ENCODE results near the gene SLC44A1.

Gene SLC44A1

GRCh38 chr9:105242557-105242956, 1.9 kb upstream of the SLC44A1 start:
- H3K27me3 ChIP-seq (ENCODE audit: insufficient read depth, low read length) = no peaks in the 10 kb centered on the region
- H3K4me1 ChIP-seq (ENCODE audit: control insufficient read depth, insufficient read depth, low read length, unreplicated experiment) = peaks cover 37% of the 10 kb centered on the region
- no peaks in the 10 kb centered on the region for H3K36me3 ChIP-seq (ENCODE audit: insufficient read depth, low read length)
- peak overlapping the region; percentile 77 for H2AFZ ChIP-seq (ENCODE audit: low read length, unreplicated experiment)
- H3K27ac ChIP-seq (ENCODE audit: low read depth, low read length) = peak overlapping the region; percentile 80
- H3K79me2 ChIP-seq (ENCODE audit: control insufficient read depth, insufficient read depth, low read length, unreplicated experiment) = peaks cover 26% of the 10 kb centered on the region
- peak overlapping the region; percentile 96 for H3K4me3 ChIP-seq (ENCODE audit: low read depth, low read length)

DNA sequence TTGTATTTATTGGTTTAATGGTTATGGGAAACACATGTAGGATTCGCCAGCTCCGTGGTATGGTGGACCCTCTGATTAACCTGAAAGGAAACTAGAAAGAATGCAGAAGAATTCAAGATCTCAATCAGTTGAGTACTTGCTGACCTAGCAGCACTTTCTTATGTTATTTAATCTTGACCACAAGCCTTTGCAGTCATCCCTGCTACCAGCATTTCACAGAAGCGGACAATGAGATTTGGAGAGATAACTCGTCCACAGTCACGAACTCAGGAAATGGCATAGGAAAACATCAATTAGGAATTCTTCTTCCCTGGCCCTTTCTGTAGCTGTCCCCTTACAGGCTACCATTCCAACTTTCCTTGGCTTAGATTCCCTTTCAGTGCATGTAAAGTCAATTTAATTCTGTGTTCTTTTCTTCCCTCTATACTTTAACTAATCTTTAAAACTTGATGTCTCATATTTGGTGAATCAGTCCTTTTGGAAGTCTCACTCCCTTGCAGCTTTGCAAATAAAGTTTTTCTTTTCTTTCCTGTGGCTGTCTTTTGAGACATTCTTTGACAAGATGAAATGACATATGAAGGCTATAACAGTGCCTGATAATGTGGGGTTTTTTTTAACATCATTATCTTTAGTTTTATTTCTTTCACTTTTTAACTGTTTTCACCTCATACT, 1.3 kb upstream of the SLC44A1 start:
- H3K27ac ChIP-seq (ENCODE audit: low read depth, low read length) = peak overlapping the region; percentile 80
- H2AFZ ChIP-seq (ENCODE audit: low read length, unreplicated experiment) = peak overlapping the region; percentile 77
- H3K36me3 ChIP-seq (ENCODE audit: insufficient read depth, low read length) = no peaks in the 10 kb centered on the region
- no peaks in the 10 kb centered on the region for H3K27me3 ChIP-seq (ENCODE audit: insufficient read depth, low read length)
- peaks cover 42% of the 10 kb centered on the region for H3K4me1 ChIP-seq (ENCODE audit: control insufficient read depth, insufficient read depth, low read length, unreplicated experiment)
- peak overlapping the region; percentile 96 for H3K4me3 ChIP-seq (ENCODE audit: low read depth, low read length)
- peaks cover 32% of the 10 kb centered on the region for H3K79me2 ChIP-seq (ENCODE audit: control insufficient read depth, insufficient read depth, low read length, unreplicated experiment)

DNA sequence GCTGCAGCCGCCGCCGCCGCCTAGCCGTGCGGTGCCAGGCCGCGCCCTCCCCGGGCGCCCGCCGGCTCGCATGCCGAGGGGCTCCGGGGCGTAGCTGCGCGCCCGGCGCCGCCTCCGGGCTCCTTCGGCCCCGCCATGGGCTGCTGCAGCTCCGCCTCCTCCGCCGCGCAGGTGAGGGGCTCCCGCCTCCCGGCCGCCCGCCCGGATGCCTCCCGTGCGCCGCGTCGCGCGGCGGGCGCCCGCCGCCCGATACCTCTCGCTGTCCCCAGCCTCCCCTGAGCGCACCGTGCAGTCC, 230 bp downstream of the SLC44A1 start:
- H3K36me3 ChIP-seq (ENCODE audit: insufficient read depth, low read length) = no peaks in the 10 kb centered on the region
- peak overlapping the region; percentile 34 for H2AFZ ChIP-seq (ENCODE audit: low read length, unreplicated experiment)
- peaks cover 42% of the 10 kb centered on the region for H3K4me1 ChIP-seq (ENCODE audit: control insufficient read depth, insufficient read depth, low read length, unreplicated experiment)
- H3K27me3 ChIP-seq (ENCODE audit: insufficient read depth, low read length) = no peaks in the 10 kb centered on the region
- peak overlapping the region; percentile 96 for H3K4me3 ChIP-seq (ENCODE audit: low read depth, low read length)
- H3K27ac ChIP-seq (ENCODE audit: low read depth, low read length) = peak overlapping the region; percentile 66; the same call in 1 of the 2 replicates
- H3K79me2 ChIP-seq (ENCODE audit: control insufficient read depth, insufficient read depth, low read length, unreplicated experiment) = peaks cover 44% of the 10 kb centered on the region

DNA sequence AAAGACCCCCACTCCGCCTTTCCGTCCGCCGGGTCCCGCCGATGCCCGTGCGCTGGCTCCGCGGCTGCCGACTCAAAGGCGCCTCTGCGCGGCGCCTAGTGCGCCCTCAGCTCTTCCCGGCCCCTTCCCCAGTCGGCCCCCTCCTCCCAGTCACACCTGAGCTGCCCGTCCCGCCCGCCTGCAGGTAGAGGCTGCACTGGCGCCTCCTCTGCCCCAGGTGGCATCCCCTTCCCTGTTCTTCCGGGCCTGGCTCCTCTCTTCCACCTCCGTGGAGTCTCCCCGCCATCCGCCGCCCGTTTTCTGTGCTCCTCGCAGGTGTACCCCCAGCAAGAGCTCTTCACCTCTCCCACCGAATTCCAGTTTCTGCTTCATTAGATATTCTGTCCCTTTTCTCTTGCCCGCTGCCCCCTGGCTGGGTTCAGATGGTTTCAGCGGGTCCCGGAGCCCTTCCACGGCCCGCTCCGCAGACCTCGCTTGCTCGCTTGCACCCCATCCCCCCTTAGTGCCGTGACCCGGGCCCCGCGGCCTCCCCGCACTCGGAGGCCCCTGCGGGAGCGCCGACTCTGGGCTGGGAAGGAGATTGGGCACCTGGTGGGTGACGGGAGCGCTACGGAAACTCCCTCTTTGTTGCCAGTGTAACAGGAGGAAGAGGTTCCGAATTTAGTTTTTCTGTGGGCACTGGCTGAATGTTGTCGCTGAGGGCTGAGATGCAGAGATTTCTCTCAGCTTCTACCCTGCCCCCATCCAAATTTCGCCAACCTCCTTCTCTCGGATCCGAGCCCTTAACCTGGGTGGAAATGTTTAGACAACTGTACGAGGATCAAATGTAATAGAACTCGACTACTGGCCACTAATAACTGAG, 809 bp downstream of the SLC44A1 start:
- Histone ChIP-seq H3K27ac (ENCODE audit: low read depth, low read length) (peak overlapping the region; percentile 66), H3K36me3 (ENCODE audit: insufficient read depth, low read length) (no peaks in the 10 kb centered on the region), H3K27me3 (ENCODE audit: insufficient read depth, low read length) (no peaks in the 10 kb centered on the region), H3K4me3 (ENCODE audit: low read depth, low read length) (peak overlapping the region; percentile 96), H3K4me1 (ENCODE audit: control insufficient read depth, insufficient read depth, low read length, unreplicated experiment) (peaks cover 42% of the 10 kb centered on the region), H2AFZ (ENCODE audit: low read length, unreplicated experiment) (peak overlapping the region; percentile 34), H3K79me2 (ENCODE audit: control insufficient read depth, insufficient read depth, low read length, unreplicated experiment) (peaks cover 49% of the 10 kb centered on the region)

GRCh38 chr9:105245891-105246161, 1.4 kb downstream of the SLC44A1 start:
- Histone ChIP-seq H3K79me2 (ENCODE audit: control insufficient read depth, insufficient read depth, low read length, unreplicated experiment) (peaks cover 55% of the 10 kb centered on the region), H3K36me3 (ENCODE audit: insufficient read depth, low read length) (no peaks in the 10 kb centered on the region), H3K27ac (ENCODE audit: low read depth, low read length) (peak overlapping the region; percentile 66), H3K4me3 (ENCODE audit: low read depth, low read length) (peak overlapping the region; percentile 96), H3K4me1 (ENCODE audit: control insufficient read depth, insufficient read depth, low read length, unreplicated experiment) (peaks cover 40% of the 10 kb centered on the region), H2AFZ (ENCODE audit: low read length, unreplicated experiment) (peak overlapping the region; percentile 34), H3K27me3 (ENCODE audit: insufficient read depth, low read length) (no peaks in the 10 kb centered on the region)

GRCh38 chr9:105246656-105247173, 2.3 kb downstream of the SLC44A1 start:
- Histone ChIP-seq H3K27me3 (ENCODE audit: insufficient read depth, low read length) (no peaks in the 10 kb centered on the region), H3K4me1 (ENCODE audit: control insufficient read depth, insufficient read depth, low read length, unreplicated experiment) (peaks cover 31% of the 10 kb centered on the region), H3K79me2 (ENCODE audit: control insufficient read depth, insufficient read depth, low read length, unreplicated experiment) (peaks cover 63% of the 10 kb centered on the region), H3K27ac (ENCODE audit: low read depth, low read length) (peak overlapping the region; percentile 66), H3K36me3 (ENCODE audit: insufficient read depth, low read length) (no peaks in the 10 kb centered on the region), H3K4me3 (ENCODE audit: low read depth, low read length) (peak overlapping the region; percentile 96), H2AFZ (ENCODE audit: low read length, unreplicated experiment) (no peak overlapping the region)

DNA sequence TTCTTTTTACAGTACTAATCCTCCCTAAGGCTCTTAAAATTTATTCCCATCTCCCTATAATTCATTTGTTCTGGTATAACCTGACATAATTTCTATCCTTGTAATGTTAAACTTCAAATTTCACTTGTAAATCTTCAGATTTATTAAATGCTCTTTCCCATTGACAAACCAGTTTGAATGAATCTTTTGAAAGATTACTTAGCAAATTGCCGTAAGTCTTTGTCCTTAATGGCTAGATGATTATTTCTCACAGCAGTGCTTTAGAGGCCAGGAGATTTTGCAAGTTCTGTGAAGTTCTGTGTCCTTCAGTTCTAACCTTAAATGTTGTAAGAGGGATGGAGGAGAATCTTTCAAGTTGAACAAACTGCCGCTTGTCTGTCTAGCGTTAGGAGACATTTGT, 4.2 kb downstream of the SLC44A1 start:
- no peak overlapping the region for H3K4me3 ChIP-seq (ENCODE audit: low read depth, low read length)
- no peak overlapping the region for H2AFZ ChIP-seq (ENCODE audit: low read length, unreplicated experiment)
- peaks cover 81% of the 10 kb centered on the region for H3K79me2 ChIP-seq (ENCODE audit: control insufficient read depth, insufficient read depth, low read length, unreplicated experiment)
- H3K27ac ChIP-seq (ENCODE audit: low read depth, low read length) = no peak overlapping the region
- no peaks in the 10 kb centered on the region for H3K36me3 ChIP-seq (ENCODE audit: insufficient read depth, low read length)
- no peaks in the 10 kb centered on the region for H3K27me3 ChIP-seq (ENCODE audit: insufficient read depth, low read length)
- peaks cover 12% of the 10 kb centered on the region for H3K4me1 ChIP-seq (ENCODE audit: control insufficient read depth, insufficient read depth, low read length, unreplicated experiment)

- peaks cover 8% of the 10 kb centered on the region for H3K4me1 ChIP-seq (ENCODE audit: control insufficient read depth, insufficient read depth, low read length, unreplicated experiment)
- no peaks in the 10 kb centered on the region for H3K36me3 ChIP-seq (ENCODE audit: insufficient read depth, low read length)
- no peak overlapping the region for H3K27ac ChIP-seq (ENCODE audit: low read depth, low read length)
- no peaks in the 10 kb centered on the region for H3K27me3 ChIP-seq (ENCODE audit: insufficient read depth, low read length)
- no peak overlapping the region for H3K4me3 ChIP-seq (ENCODE audit: low read depth, low read length)
- no peak overlapping the region for H2AFZ ChIP-seq (ENCODE audit: low read length, unreplicated experiment)
- H3K79me2 ChIP-seq (ENCODE audit: control insufficient read depth, insufficient read depth, low read length, unreplicated experiment) = peaks cover 85% of the 10 kb centered on the region
Measured at GRCh38 chr9:105251133-105251532, 6.7 kb downstream of the SLC44A1 start.

DNA sequence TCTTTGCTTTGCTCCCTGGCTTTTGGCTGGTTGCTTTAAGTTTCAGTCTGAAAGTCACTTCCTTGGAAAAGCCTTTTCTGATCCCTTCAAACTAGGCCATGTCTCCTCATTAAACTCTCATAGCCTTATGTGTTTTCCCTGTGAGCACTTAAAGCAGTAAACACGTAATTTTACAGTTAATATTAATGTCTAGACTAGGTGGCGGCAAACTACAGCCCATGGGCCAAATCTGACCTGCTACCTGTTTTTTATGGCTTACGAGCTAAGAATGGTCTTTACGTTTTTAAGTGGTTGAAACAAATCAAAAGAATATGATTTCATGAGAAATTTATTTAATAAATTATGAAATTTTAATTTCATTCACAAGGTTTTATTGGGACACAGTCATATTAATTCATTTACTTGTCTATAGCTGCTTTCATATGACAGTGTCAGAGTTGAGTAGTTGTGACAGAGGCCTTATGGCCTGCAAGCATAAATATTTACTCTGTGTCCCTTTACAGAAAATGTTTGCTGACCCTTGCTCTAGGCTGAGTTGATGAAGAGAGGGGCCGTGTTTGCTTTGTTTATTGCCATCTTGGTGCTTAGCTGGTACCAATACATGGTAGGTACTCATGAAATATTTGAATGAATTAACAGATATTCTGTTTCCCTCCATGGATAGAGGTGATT, 7.4 kb downstream of the SLC44A1 start:
- no peak overlapping the region for H3K4me3 ChIP-seq (ENCODE audit: low read depth, low read length)
- H3K27me3 ChIP-seq (ENCODE audit: insufficient read depth, low read length) = no peaks in the 10 kb centered on the region
- H3K79me2 ChIP-seq (ENCODE audit: control insufficient read depth, insufficient read depth, low read length, unreplicated experiment) = peaks cover 82% of the 10 kb centered on the region
- H3K4me1 ChIP-seq (ENCODE audit: control insufficient read depth, insufficient read depth, low read length, unreplicated experiment) = peaks cover 8% of the 10 kb centered on the region
- H3K36me3 ChIP-seq (ENCODE audit: insufficient read depth, low read length) = no peaks in the 10 kb centered on the region
- no peak overlapping the region for H2AFZ ChIP-seq (ENCODE audit: low read length, unreplicated experiment)
- no peak overlapping the region for H3K27ac ChIP-seq (ENCODE audit: low read depth, low read length)

- Histone ChIP-seq H2AFZ (ENCODE audit: low read length, unreplicated experiment) (no peak overlapping the region), H3K79me2 (ENCODE audit: control insufficient read depth, insufficient read depth, low read length, unreplicated experiment) (peaks cover 80% of the 10 kb centered on the region), H3K4me3 (ENCODE audit: low read depth, low read length) (no peak overlapping the region), H3K36me3 (ENCODE audit: insufficient read depth, low read length) (no peaks in the 10 kb centered on the region), H3K27me3 (ENCODE audit: insufficient read depth, low read length) (no peaks in the 10 kb centered on the region), H3K27ac (ENCODE audit: low read depth, low read length) (no peak overlapping the region), H3K4me1 (ENCODE audit: control insufficient read depth, insufficient read depth, low read length, unreplicated experiment) (peaks cover 7% of the 10 kb centered on the region)
Measured at GRCh38 chr9:105252405-105252756, 7.9 kb downstream of the SLC44A1 start.

Measured in ACC112 (cell line).